Measurements from ENCODE around the gene HEPHL1.

Gene HEPHL1

DNA sequence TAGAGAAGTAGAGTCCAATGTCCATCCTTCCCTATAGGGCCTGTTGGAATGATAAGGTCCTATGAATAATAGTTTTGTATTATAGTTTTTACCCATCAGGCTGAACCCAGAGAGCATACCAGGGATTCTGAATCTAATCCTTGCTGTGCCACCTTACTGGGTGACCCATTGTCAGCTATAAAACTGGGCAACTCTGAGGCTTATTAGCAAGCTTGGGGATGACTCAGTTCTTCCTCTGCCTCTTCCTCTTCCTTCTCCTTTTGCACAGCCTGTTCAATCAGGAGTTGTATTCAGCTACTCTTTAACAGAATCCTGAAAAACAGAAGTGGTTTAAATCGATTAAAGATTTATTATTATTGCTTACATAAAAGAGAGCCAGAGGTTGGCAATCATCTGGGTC is 8.9 kb downstream of the HEPHL1 start:
- TF ChIP-seq, protein P1, sequence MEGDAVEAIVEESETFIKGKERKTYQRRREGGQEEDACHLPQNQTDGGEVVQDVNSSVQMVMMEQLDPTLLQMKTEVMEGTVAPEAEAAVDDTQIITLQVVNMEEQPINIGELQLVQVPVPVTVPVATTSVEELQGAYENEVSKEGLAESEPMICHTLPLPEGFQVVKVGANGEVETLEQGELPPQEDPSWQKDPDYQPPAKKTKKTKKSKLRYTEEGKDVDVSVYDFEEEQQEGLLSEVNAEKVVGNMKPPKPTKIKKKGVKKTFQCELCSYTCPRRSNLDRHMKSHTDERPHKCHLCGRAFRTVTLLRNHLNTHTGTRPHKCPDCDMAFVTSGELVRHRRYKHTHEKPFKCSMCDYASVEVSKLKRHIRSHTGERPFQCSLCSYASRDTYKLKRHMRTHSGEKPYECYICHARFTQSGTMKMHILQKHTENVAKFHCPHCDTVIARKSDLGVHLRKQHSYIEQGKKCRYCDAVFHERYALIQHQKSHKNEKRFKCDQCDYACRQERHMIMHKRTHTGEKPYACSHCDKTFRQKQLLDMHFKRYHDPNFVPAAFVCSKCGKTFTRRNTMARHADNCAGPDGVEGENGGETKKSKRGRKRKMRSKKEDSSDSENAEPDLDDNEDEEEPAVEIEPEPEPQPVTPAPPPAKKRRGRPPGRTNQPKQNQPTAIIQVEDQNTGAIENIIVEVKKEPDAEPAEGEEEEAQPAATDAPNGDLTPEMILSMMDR (conservative IDR thresholded peaks at IDR 0.05; ENCODE audit: low read depth): no peak
- ChIA-PET CTCF (no interaction called here), POLR2A (ENCODE audit: low non-redundant PET) (no interaction called here)

DNA sequence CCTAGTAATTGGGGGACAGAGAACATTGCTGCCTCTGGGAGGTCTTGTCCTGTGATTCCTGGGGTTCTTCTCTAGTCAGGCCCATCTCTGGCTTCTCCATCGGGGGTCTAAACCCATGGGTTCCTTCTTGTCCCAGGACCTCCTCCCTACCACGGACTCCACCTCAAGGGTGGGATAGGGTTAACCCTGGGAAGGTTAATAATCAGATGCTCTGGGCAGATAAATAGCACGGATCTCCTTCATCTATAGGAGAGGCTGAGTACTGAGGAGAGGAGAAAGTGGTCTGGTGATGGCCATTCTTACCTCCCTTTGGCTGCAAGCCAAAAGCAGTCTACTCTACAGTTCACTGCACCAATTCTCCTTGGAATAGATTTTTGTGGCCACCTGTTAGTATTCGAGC is 10.5 kb downstream of the HEPHL1 start:
- TF ChIP-seq, protein P1 (conservative IDR thresholded peaks at IDR 0.05; ENCODE audit: low read depth): no peak
- no peak overlapping the region for H3K27ac ChIP-seq
- ChIA-PET POLR2A (ENCODE audit: low non-redundant PET) (no interaction called here), CTCF (interaction anchor here (0.6 kb wide), 1 partner anchor 26 kb away, joined by 3 read pairs; no protein-coding TSS in a partner anchor)
- no peak for DNase-seq (ENCODE audit: low spot score)

More for the DNA sequence above, 8.9 kb downstream of the HEPHL1 start:
- no peak overlapping the region for H3K27ac ChIP-seq
- DNase-seq (ENCODE audit: low spot score): no peak

DNA sequence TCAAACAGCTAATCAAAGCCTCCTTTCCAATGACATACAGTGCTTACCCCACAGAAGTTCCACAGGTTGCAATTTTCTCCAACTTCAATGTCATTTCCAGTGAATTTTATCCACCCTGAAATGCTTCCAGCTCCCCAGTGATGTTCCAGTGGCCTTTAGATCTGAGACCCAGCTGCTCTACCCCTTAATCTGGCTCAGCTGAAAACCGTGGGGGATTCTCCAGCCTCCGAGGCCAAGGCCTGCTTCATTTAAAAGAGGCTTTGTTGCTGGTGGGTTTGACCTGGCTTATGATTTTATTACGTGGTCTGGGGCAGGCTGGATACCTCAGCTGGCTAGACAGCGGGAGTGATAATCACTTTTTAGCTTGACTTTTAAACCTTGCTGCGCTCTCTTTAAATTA is 10.9 kb downstream of the HEPHL1 start:
- no peak for DNase-seq (ENCODE audit: low spot score)
- TF ChIP-seq, protein P1 (conservative IDR thresholded peaks at IDR 0.05; ENCODE audit: low read depth): no peak
- ChIA-PET CTCF (interaction anchor here (0.6 kb wide), 1 partner anchor 25 kb away, joined by 3 read pairs; no protein-coding TSS in a partner anchor), POLR2A (ENCODE audit: low non-redundant PET) (no interaction called here)
- no peak overlapping the region for H3K27ac ChIP-seq

DNA sequence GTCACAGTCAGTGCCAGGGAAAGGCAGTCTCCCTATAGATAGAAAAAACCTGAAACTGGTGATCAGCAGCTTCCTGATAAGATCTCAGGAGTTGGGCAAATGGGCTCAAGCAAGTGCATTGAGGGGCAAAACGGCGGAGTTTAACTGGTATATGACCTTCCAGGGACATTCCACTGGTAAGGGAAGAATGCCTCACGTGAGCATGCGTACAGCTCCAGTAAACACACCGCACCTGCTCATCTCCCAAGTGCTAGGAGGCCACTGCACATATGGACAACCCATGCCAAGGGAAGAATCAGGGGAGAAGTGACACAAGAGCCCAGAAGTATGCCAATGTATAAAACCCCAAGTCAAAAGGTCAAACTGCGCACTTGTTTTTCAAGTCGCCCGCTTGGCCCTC is 11.6 kb downstream of the HEPHL1 start:
- ChIA-PET CTCF (no interaction called here), POLR2A (ENCODE audit: low non-redundant PET) (no interaction called here)
- TF ChIP-seq, protein P1 (conservative IDR thresholded peaks at IDR 0.05; ENCODE audit: low read depth): no peak
- DNase-seq (ENCODE audit: low spot score): no peak
- no peak overlapping the region for H3K27ac ChIP-seq

DNA sequence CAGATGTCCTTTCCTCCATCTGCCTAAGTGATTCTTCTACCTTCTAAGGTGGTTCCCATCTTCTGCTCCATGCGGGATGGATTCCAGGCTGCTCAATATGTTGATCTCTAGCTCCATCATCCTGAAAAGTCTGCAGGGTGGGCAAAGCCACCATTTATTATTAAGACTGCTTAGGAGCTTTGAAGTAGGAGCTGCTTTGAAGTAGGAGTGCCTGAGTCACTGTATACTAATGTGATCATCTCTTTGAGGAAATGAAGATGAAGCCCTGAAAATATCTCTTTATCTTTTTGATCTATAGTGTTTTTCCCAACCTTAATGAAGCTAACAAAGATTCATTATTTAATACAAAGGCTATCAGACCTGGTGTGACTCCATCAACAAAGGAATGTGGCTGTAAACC is 13.1 kb downstream of the HEPHL1 start:
- ChIA-PET CTCF (no interaction called here), POLR2A (ENCODE audit: low non-redundant PET) (no interaction called here)
- H3K27ac ChIP-seq: no peak overlapping the region
- DNase-seq (ENCODE audit: low spot score): no peak
- TF ChIP-seq, protein P1 (conservative IDR thresholded peaks at IDR 0.05; ENCODE audit: low read depth): no peak

DNA sequence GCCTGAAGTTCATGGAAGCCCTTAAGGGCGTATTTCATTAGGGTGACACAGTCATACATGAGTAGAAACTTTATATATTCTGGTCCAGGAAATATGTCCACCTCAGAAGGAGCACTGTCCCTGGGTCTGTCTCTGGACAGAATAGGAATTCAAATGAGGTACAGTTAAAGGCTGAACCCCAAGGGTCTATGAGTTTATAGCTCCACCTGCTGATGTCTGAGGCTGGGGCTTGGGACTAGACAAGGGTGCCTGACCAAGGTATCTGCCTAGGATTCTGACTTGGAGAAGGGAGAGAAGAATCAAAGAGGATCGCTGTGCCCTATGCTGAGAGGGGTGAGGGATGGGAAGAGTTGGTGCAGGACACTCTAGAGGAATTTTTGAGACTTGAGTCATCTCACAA is 14.9 kb downstream of the HEPHL1 start:
- DNase-seq (ENCODE audit: low spot score): no peak

More for the DNA sequence above, 14.9 kb downstream of the HEPHL1 start:
- ChIA-PET POLR2A (ENCODE audit: low non-redundant PET) (no interaction called here), CTCF (no interaction called here)
- TF ChIP-seq, protein P1 (conservative IDR thresholded peaks at IDR 0.05; ENCODE audit: low read depth): no peak
- H3K27ac ChIP-seq: no peak overlapping the region
